Brain microvascular endothelial cell (primary cell): ENCODE data around the gene FOXP2.
A peak's percentile ranks its signal among the peaks of the same experiment; 100 is the strongest.

Experiments
- DNase-seq: peaks from one replicate; pipeline ENCODE4 v3.0.0-alpha.2; 2020
- H3K27ac ChIP-seq: fragments of 250-450 bp; sonication (Bioruptor Pico); 2 replicates; pipeline ENCODE4 v1.5.1; 2020; ENCODE audit warnings: mild to moderate bottlenecking, moderate library complexity
- H3K27me3 ChIP-seq: fragments of 250-450 bp; sonication (Bioruptor Pico); replicated peaks from 2 replicates; pipeline ENCODE4 v1.5.1; 2020; ENCODE audit warnings: mild to moderate bottlenecking
- H3K36me3 ChIP-seq: fragments of 250-450 bp; sonication (Bioruptor Pico); replicated peaks from 2 replicates; pipeline ENCODE4 v1.5.1; 2020; ENCODE audit warnings: mild to moderate bottlenecking
- H3K4me3 ChIP-seq: 2 replicates; pipeline ENCODE4 v1.5.1; 2011; ENCODE audit warnings: low read depth, mild to moderate bottlenecking, control low read depth, low read length, moderate library complexity
- CTCF ChIP-seq: IDR thresholded peaks from 2 replicates; pipeline ENCODE4 v1.5.1; 2011; ENCODE audit warnings: low read depth, mild to moderate bottlenecking, moderate library complexity, low read length, control low read depth, inconsistent platforms; ENCODE audit errors: missing control alignments
- in situ Hi-C: cut with HindIII; loops from 2 replicates; pipeline ENCODE4 v1.10.0; 2017; ENCODE audit warnings: low sequenced_read_pairs, low pct_ligation_motif_present

FOXP2 gene

GRCh38 chr7:114689406-114689805, 274.8 kb downstream of the FOXP2 start:
- Histone ChIP-seq H3K4me3 (no peak overlapping the region), H3K36me3 (no peaks in the 10 kb centered on the region), H3K27me3 (no peaks in the 10 kb centered on the region), H3K27ac (no peak overlapping the region)
- in situ Hi-C loops: no loop called here
- DNase-seq: no peak
- no peak for TF ChIP-seq CTCF

GRCh38 chr7:114691605-114692004, 277.0 kb downstream of the FOXP2 start:
- Histone ChIP-seq H3K27me3 (no peaks in the 10 kb centered on the region), H3K4me3 (no peak overlapping the region), H3K36me3 (no peaks in the 10 kb centered on the region), H3K27ac (no peak overlapping the region)
- no peak for DNase-seq
- in situ Hi-C loops: no loop called here
- TF ChIP-seq CTCF: no peak

GRCh38 chr7:114695182-114695581, 280.6 kb downstream of the FOXP2 start:
- in situ Hi-C loops: no loop called here
- Histone ChIP-seq H3K27me3 (no peaks in the 10 kb centered on the region), H3K36me3 (no peaks in the 10 kb centered on the region), H3K27ac (no peak overlapping the region), H3K4me3 (no peak overlapping the region)
- TF ChIP-seq CTCF: no peak
- no peak for DNase-seq

GRCh38 chr7:114700247-114700928, 285.8 kb downstream of the FOXP2 start:
- in situ Hi-C loops: no loop called here
- no peak for TF ChIP-seq CTCF
- no peak for DNase-seq
- Histone ChIP-seq H3K27me3 (no peaks in the 10 kb centered on the region), H3K36me3 (no peaks in the 10 kb centered on the region), H3K4me3 (no peak overlapping the region), H3K27ac (no peak overlapping the region)

- H3K27ac ChIP-seq: no peak overlapping the region
- H3K27me3 ChIP-seq: no peaks in the 10 kb centered on the region
- in situ Hi-C loops: no loop called here
- no peak overlapping the region for H3K4me3 ChIP-seq
- peak; percentile 87 for DNase-seq
- no peak for TF ChIP-seq CTCF
- H3K36me3 ChIP-seq: no peaks in the 10 kb centered on the region
These were observed 289.1 kb downstream of the FOXP2 start for GRCh38 chr7:114703677-114704076.

GRCh38 chr7:114708646-114709045, 294.0 kb downstream of the FOXP2 start:
- TF ChIP-seq CTCF: no peak
- no peak for DNase-seq
- Histone ChIP-seq H3K4me3 (no peak overlapping the region), H3K36me3 (no peaks in the 10 kb centered on the region), H3K27ac (no peak overlapping the region), H3K27me3 (no peaks in the 10 kb centered on the region)
- in situ Hi-C loops: no loop called here
